Islet of Langerhans (tissue), 1 donor: ENCODE results near the gene TPP2.

ENCODE experiments used
- FAIRE-seq: peaks from one replicate; lab custom pipeline; 2011; peaks lifted over from hg19 to GRCh38; lab: Jason Lieb, UNC

The TPP2 gene

GRCh38 chr13:102694937-102695336 is 98.2 kb downstream of the TPP2 start, which contains the start of gene METTL21C:
Gene METTL21C (minus strand): TSS chr13:102695044. CDS start chr13:102694498, 546 bp downstream.
- FAIRE-seq = no peak

DNA sequence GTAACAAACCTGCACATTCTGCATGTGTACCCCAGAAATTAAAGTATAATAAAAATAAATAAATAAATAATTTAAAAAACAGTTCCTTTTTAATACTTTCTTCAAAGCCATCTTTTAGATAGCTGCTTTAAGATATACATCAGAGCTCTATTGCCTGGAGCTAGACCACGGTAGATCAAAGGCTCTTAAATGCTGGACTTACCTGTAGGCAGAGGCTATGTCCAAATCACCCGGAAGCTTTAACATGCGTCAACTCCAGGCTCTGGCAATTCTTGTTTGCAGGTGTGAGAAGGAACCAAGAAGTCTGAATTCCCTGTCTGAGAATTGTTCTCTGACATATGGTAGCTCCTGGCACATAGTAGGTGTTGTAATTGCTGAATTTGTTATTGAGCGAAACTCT is 99.7 kb downstream of the TPP2 start:
- no peak for FAIRE-seq

DNA sequence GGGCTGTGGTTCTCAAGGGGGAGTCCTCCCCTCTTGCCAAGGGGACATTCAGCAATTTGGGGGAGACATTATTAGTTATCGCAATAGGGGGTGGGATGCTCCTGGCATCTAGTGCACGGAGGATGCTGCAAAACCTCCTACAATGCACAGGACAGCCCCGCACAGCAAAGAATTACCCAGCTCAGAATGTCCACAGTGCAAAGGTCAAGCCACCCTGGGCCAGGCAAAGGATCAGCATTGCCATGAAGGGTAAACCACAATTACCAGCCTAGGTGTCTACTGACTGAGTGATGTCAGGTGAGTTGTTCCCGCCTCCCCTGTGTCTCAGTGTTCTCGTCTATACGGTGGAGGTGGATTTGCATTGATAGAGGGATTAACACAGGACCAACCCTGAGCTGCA is 100.5 kb downstream of the TPP2 start:
- FAIRE-seq = no peak

DNA sequence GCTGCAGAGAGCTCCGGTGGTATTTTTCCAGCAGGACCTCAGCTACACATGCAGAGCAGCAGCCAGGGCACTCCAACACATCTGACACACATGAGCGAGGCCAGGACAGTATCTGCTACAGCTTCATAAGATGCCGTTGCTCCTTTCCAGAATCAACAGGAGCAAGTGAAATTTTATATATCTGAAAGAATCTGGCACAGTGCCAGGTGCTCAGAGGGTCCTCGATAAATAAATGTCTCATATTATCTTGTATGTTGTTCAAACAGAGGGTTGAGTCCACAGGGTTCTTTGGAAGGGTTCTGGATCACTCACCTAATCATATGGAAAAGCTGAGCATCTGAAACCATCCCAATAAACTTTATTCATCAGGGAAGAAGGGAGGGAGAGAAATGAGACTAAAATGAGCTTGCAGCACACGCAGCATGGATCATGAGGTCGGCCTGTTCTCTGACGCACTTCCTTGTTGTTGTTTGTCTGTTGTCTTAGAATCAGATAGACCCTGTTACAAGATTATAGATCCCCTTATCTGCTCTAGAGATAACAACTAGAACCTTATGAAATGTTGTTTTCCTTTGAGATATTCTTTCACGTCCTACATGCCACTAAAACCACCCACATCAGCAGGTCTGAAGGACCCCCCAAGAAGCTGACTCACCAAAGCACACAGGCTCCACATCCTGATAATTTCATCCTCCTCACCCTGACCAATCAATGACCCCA is 101.3 kb downstream of the TPP2 start:
- FAIRE-seq = no peak

- FAIRE-seq = no peak
These were observed 101.8 kb downstream of the TPP2 start for GRCh38 chr13:102698649-102698980.

DNA sequence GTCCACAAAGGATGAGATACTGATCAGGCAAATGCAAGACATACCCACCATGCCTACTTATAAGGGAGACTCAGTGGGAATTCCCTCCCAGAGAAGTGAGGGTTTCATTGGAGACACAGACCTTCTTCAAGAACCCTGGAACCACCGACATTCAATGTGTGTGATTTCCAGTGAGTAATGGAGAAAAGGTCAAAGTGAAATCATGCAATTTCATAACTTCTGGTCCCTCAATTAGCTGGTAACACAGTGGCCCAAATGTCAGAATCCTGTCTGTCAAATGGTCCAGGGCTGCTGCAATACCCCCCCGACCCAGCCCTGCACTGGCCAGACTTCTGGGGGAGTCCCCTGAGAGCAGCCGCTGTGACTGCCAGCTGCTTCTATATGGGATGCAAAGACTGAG is 102.7 kb downstream of the TPP2 start:
- no peak for FAIRE-seq

GRCh38 chr13:102700088-102701031 is 103.6 kb downstream of the TPP2 start:
- no peak for FAIRE-seq

DNA sequence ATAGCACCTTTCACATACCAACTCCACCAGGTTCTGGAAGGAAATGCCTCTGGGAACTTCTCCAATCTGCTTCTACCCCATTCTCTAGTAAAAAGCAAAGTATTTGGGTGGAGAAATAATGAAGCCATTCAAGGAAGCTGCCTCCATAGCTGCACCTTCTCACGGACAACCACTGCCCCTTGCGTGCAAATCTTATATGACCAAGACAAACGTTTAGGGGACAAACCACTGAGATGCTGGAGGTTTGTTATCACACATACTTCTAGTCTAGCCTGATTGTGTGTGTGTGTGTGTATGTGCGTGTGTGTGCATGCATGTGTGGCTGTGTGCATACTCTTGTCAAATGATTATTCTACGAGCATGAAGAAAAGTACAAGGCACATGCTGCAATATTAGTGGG is 104.5 kb downstream of the TPP2 start:
- FAIRE-seq = no peak

DNA sequence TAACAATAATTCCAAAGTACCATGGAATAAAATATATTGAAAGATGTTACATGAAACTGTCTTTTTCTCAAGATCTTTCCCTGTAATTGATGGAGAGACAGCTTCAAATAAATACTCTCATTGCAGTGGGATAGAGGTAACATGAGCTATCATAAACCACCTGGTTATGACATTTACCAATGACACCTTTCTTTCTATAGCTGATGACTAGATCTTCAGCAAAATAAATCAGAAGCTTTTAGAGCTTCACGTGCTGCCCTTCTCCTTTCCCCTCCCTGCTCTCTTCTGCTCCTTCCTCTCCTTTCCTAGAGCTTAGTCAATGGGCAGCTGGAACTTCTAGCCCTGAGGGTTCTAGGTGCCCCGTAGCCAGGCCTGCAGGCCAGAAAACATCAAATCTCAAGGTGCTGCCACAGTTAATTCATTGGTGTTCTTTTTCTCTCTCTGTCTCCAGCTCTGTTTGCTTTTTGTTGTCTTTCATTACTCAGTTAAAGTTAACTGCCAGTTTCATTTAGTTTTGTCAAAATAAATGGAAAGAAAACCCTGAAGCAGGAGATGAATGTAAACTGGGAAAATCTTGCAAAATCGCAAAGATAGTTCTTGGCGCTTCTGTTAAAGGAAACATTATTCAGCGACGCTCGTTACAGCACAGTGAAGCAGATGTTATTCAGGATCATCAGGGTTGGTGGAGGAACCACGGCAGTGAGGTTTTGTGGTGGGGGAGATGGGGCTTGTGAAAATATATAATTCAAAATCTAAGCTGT is 106.4 kb downstream of the TPP2 start:
- FAIRE-seq = no peak

DNA sequence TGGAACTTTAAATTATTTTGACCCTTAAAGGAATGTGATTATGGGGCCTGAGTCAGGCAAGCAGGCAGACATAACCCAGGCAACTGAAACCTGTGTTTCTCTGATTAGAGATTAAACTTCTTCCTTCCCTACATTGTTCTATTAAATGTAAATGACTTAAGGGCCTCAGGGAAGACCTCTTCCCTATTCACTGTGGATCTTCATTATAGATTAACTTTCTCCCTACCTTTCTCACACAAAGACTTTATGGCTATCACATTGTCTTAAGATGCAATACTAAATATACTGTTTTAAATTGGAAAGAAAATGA is 106.9 kb downstream of the TPP2 start:
- no peak for FAIRE-seq

GRCh38 chr13:102704238-102705058 is 107.7 kb downstream of the TPP2 start:
- FAIRE-seq = no peak

GRCh38 chr13:102707467-102707866 is 110.7 kb downstream of the TPP2 start:
- FAIRE-seq = peak; percentile 86

GRCh38 chr13:102708211-102708610 is 111.4 kb downstream of the TPP2 start:
- FAIRE-seq = no peak

- FAIRE-seq = no peak
These were observed 112.2 kb downstream of the TPP2 start for GRCh38 chr13:102708991-102709390.

DNA sequence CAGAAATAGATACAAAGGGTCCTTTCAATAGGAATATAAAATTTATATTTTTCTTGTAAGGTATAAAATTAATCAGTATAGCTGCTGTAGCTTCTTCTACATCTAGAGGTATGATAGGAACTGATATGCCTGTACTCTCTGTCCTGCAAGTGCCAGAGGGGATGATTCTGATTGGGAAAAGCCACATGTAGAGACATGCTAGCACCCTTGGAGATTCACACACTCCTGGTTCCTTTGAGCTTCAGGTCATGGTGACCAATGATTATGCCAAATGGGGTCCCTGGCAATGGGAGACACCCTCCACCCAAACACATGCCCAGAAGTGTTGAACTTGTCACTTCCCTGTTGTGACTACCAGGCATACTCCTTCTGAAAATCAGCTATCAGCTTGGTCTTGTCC is 112.8 kb downstream of the TPP2 start:
- FAIRE-seq = no peak

DNA sequence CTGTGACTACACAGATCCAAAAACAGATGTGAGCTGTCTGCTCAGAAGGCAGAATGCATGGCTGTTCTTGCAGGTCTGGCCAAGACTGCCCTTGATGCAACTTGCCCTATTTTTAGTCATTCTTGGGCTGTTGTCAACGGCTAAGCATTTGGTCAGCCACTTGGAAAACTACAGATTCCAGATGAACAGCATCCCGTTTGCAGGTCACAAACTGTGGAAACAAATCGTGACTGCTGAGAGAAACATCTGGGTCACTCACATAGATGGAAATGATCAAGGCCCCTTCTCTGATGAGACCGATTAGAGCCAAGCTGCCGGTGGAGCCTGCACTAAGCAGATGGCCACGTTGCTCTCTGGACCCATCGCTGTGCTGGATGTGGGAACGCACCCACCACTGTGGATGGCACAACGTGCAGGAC is 113.5 kb downstream of the TPP2 start:
- FAIRE-seq = no peak

DNA sequence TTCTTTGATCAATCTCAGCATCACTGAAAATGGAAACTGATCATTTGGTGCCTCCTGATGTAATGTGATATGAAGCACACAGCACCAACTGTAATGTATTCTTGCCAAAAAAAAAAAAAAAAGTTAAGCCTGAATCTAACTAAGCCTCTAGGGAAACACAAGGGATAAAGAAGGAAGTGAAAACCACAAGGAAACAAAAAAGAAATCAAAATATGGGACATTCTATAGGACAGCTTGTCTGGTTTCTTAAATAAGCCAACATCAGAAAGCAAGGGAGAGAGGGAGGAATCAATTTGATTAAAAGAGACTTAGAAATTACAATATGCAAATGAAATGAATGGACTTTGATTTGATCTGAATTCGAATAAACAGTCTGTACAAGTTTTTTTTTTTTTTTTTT is 118.7 kb downstream of the TPP2 start:
- FAIRE-seq = no peak

DNA sequence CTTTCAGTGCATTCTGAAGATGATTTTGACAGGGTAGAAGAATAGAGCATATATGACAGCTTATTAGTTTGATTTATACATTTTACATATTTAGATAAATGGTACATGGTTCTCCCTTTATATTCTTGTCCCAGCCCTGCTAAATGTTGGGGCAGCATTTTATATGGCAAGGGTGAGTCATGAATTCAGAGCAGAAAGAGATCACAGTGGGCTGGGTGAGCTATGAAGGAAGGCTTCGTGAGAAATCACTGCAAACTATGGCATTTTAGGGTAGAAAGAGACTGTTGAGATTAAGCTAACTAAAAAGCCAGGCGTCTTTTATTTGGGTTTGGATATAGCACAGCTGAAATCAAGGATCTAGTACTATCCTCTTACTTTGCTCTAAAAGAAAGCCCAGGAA is 122.0 kb downstream of the TPP2 start:
- no peak for FAIRE-seq

GRCh38 chr13:102721800-102722231 is 125.0 kb downstream of the TPP2 start:
- FAIRE-seq = no peak

DNA sequence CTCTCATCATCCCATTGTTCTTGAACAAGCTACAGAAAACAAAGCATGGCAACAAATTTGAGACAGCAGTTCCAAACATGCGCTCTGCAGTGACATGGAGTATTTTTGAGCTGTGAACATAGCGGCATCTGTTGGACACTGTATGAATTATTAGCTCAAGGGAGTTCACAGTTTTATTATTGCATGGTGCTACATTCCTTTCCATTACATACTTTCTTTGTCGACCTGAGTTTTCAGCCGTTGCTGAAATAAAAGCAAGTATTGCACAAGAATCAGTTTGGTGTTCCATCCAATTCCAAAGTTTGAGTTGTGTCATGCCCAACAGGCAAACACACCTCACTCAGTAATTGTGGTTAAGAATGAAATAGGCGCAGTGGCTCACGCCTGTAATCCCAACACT is 128.1 kb downstream of the TPP2 start:
- FAIRE-seq = peak; percentile 45

DNA sequence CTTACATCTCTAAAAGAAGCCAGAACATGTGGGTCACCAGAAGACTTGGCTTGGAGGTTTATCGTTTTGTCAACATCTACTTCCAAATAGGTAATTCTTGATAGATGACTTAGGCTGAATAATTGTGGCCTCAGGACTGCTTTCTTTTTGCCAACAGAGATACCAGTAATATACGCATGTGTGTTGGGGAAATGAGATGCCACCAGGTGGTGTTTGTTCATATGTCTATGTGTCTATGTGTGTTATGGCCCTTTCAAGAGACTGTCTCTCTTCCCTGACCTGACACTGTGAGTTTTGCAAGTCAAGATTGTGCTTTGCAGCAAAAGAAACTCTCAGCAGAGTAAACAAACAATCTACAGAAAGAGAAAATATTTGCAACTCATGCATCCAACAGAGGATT is 129.6 kb downstream of the TPP2 start:
- no peak for FAIRE-seq
